Measurements from ENCODE around the gene CARD9. TPM values are rescaled to one million over a fixed set of nuclear protein-coding genes. Genes with fewer than 3 reads are reported as not detected.

Gene CARD9
- total RNA-seq, 1 donor from 2014 or later: 0.89 TPM

DNA sequence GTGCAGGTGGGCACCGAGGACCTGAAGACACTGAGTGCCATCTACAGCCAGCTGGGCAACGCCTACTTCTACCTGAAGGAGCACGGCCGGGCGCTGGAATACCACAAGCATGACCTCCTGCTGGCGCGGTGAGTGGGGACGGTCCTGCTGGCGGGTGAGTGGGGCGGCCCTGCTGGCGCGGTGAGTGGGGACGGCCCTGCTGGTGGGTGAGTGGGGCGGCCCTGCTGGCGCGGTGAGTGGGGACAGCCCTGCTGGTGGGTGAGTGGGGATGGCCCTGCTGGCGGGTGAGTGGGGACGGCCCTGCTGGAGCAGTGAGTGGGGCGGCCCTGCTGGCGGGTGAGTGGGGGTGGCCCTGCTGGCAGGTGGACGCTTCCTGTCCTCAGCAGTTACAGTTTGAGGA is 38.9 kb downstream of the CARD9 start:
- Mint-ChIP-seq H3K4me1 (no peaks in the 10 kb centered on the region), H3K36me3 (ENCODE audit: low read depth) (no peaks in the 10 kb centered on the region), H3K4me3 (no peak overlapping the region), H3K9me3 (no peaks in the 10 kb centered on the region), H3K27ac (no peak overlapping the region), H3K27me3 (peaks cover 2% of the 10 kb centered on the region)
- ATAC-seq (ENCODE audit: low read depth) (no peak), DNase-seq (no peak)
- TF ChIP-seq, protein P1, sequence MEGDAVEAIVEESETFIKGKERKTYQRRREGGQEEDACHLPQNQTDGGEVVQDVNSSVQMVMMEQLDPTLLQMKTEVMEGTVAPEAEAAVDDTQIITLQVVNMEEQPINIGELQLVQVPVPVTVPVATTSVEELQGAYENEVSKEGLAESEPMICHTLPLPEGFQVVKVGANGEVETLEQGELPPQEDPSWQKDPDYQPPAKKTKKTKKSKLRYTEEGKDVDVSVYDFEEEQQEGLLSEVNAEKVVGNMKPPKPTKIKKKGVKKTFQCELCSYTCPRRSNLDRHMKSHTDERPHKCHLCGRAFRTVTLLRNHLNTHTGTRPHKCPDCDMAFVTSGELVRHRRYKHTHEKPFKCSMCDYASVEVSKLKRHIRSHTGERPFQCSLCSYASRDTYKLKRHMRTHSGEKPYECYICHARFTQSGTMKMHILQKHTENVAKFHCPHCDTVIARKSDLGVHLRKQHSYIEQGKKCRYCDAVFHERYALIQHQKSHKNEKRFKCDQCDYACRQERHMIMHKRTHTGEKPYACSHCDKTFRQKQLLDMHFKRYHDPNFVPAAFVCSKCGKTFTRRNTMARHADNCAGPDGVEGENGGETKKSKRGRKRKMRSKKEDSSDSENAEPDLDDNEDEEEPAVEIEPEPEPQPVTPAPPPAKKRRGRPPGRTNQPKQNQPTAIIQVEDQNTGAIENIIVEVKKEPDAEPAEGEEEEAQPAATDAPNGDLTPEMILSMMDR (IDR thresholded peaks at IDR 0.05): no peak
- POLR2A ChIA-PET: interaction anchor here (0.9 kb wide), 1 partner anchor 28 kb away, joined by 3 read pairs; no protein-coding TSS in a partner anchor
- CTCF ChIA-PET: no interaction called here
- intact Hi-C loops (cut with micrococcal nuclease): no loop called here

DNA sequence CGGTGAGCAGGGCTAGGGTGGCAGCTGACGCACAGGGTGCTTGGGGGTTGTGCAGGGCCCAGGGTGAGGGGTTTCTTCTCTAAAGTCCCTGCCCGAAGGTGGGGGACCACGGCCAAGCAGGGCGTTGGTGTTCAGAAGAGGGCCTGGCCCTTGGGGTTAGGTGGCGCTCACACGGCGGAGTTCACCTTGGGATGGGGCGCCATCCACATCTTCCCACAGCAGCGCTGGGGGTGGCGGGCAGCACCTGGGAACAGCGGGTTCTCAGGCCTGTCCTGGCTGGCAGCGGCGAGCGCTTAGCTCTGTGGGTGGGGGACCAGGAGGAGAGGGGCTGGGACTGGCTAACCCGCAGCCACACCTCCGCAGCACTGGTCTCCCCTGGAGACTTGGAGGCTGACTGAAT is 40.0 kb downstream of the CARD9 start:
- DNase-seq (no peak), ATAC-seq (ENCODE audit: low read depth) (no peak)
- Mint-ChIP-seq H3K27ac (no peak overlapping the region), H3K4me3 (no peak overlapping the region), H3K27me3 (peaks cover 9% of the 10 kb centered on the region), H3K4me1 (peaks cover 4% of the 10 kb centered on the region), H3K36me3 (ENCODE audit: low read depth) (no peaks in the 10 kb centered on the region), H3K9me3 (no peaks in the 10 kb centered on the region)
- POLR2A ChIA-PET: no interaction called here
- TF ChIP-seq, protein P1 (IDR thresholded peaks at IDR 0.05): no peak
- intact Hi-C loops (cut with micrococcal nuclease): no loop called here
- CTCF ChIA-PET: no interaction called here

DNA sequence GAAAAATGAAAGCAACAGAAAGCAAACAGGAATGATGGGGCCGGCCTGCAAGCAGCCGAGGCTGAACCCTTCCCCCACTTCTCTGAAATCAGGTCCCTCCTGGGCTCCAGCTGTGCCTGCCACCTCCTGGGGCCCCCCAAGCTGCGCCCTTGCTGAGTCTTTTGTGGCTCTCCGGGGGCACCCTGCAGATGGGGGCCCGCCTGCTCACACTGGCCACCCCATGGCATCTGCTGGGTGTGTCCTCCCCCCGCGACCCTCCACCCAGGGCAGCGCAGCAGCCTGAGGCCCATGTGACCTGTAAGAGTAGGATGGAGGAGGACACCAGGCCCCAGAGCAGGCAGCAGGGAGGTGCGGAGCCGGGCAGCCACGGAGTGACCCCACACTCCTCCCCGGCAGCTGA is 40.4 kb downstream of the CARD9 start:
- POLR2A ChIA-PET: no interaction called here
- Mint-ChIP-seq H3K4me3 (no peak overlapping the region), H3K9me3 (no peaks in the 10 kb centered on the region), H3K36me3 (ENCODE audit: low read depth) (no peaks in the 10 kb centered on the region), H3K27me3 (peaks cover 9% of the 10 kb centered on the region), H3K27ac (no peak overlapping the region), H3K4me1 (peaks cover 5% of the 10 kb centered on the region)
- DNase-seq (no peak), ATAC-seq (ENCODE audit: low read depth) (no peak)
- TF ChIP-seq, protein P1 (IDR thresholded peaks at IDR 0.05): no peak
- intact Hi-C loops (cut with micrococcal nuclease): no loop called here
- CTCF ChIA-PET: no interaction called here

DNA sequence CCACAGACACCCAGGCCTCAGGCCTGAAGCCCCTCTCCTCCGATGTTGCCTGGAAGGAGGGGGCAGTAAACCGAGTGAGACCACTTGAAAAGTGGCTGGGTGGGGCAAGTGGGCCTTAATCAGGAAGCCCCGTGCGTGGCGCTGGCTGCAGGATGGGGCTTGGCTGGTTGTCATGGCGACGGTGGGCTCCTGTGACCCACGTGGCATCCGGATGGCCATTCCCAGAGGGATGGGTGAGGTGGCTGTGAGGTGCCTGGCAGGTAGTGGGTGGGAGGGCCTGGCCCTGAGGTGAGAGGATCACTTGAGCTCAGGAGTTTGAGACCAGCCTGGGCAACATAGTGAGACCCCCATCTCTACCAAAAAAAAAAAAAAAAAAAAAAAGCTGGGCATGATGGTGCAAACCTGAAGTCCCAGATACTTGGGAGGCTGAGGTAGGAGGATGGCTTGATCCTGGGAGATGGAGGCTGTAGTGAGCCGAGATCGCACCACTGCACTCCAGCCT is 40.9 kb downstream of the CARD9 start:
- no peak overlapping the region for H3K27ac Mint-ChIP-seq
- TF ChIP-seq, protein P1 (IDR thresholded peaks at IDR 0.05): no peak
- no peak for ATAC-seq (ENCODE audit: low read depth)
- H3K36me3 Mint-ChIP-seq (ENCODE audit: low read depth): no peaks in the 10 kb centered on the region
- no peak for DNase-seq
- CTCF ChIA-PET: no interaction called here
- peaks cover 9% of the 10 kb centered on the region for H3K27me3 Mint-ChIP-seq
- peaks cover 5% of the 10 kb centered on the region for H3K4me1 Mint-ChIP-seq
- no peak overlapping the region for H3K4me3 Mint-ChIP-seq
- intact Hi-C loops (cut with micrococcal nuclease): no loop called here
- no peaks in the 10 kb centered on the region for H3K9me3 Mint-ChIP-seq
- POLR2A ChIA-PET: no interaction called here

- H3K36me3 Mint-ChIP-seq (ENCODE audit: low read depth): no peaks in the 10 kb centered on the region
- H3K4me3 Mint-ChIP-seq: no peak overlapping the region
- ChIA-PET CTCF (no interaction called here), POLR2A (no interaction called here)
- H3K9me3 Mint-ChIP-seq: no peaks in the 10 kb centered on the region
- peaks cover 9% of the 10 kb centered on the region for H3K27me3 Mint-ChIP-seq
- DNase-seq: no peak
- intact Hi-C loops (cut with micrococcal nuclease): no loop called here
- ATAC-seq (ENCODE audit: low read depth): no peak
- TF ChIP-seq, protein P1 (IDR thresholded peaks at IDR 0.05): no peak
- H3K4me1 Mint-ChIP-seq: peaks cover 7% of the 10 kb centered on the region
- no peak overlapping the region for H3K27ac Mint-ChIP-seq
These were observed 41.6 kb downstream of the CARD9 start for GRCh38 chr9:136331556-136332481.

Measured in activated B cell treated with CpG ODN at 0.5 μM for 24 hours (primary cell).